SH-SY5Y (cell line): Measurements from ENCODE around the gene CRYGD.
"Not testable (repeated sequence)": the region's sequence is repeated elsewhere in the genome, so short reads cannot be mapped to it uniquely, and the experiment has no call there.

Experiments used
- GATA2 ChIP-seq: IDR thresholded peaks from 2 replicates; pipeline ENCODE4 v1.6.1; 2011; ENCODE audit warnings: mild to moderate bottlenecking, low read depth, low read length
- GATA3 ChIP-seq: IDR thresholded peaks from 2 replicates; pipeline ENCODE4 v1.6.1; 2011; ENCODE audit warnings: low read depth, mild to moderate bottlenecking, low read length, moderate library complexity

The CRYGD gene

DNA sequence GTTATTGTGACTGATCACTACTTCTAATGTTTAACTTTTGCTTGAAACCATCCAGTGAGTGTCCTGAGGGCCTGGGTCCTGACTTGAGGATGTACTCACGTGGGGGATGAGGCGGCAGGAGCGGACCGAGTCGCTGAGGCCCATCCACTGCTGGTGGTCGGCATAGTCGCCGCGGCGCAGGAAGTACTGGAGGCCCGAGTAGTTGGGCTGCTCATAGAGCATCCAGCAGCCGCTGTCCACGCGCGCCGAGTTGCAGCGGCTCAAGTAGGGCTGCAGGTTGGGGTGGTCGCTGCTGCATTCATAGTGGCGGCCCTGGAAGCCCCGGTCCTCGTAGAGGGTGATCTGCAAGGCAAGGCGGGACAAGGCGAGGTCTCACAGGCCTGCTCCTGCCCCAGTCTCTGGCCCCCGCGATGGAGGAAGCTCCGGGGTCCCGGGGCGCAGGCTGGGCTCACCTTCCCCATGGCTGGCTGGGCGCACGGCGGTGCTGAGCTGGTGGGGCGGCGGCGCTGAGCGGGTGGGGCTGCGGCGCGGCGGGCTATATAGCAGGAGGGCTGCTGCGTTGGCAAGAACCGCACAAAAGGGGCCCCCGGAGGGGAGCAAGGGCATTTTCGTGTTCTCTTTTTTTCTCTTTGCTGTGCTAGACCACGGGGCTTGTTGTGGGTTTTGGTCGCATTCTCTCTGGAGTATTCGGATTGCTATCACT lies at the start of gene CRYGD:
Gene CRYGD, minus strand, starts transcription at position 512 of the 703 bp plus-strand sequence. Its CDS starts 51 bp downstream, at position 461.
- TF ChIP-seq GATA2, GATA3: not testable (repeated sequence)

DNA sequence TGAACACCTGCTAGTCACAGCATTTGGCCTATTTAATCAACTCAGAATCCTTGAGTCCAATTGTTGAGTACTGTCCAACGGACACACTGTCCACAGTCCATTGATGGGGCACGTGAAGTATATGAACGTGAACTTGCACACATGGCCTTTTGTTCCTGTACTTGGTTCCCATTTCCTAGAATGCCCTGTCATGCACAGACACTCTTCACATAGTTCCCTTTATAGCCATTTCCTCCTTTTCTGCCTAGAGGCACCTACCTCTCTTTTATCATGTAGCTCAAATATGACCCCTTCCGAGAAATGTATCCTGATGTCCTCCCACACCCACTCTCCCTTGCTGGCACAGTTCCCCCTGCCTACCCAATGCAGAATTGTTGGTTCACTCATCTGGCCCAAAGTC lies 47.8 kb upstream of the CRYGD start:
- TF ChIP-seq GATA2, result no peak
- no peak for TF ChIP-seq GATA3

DNA sequence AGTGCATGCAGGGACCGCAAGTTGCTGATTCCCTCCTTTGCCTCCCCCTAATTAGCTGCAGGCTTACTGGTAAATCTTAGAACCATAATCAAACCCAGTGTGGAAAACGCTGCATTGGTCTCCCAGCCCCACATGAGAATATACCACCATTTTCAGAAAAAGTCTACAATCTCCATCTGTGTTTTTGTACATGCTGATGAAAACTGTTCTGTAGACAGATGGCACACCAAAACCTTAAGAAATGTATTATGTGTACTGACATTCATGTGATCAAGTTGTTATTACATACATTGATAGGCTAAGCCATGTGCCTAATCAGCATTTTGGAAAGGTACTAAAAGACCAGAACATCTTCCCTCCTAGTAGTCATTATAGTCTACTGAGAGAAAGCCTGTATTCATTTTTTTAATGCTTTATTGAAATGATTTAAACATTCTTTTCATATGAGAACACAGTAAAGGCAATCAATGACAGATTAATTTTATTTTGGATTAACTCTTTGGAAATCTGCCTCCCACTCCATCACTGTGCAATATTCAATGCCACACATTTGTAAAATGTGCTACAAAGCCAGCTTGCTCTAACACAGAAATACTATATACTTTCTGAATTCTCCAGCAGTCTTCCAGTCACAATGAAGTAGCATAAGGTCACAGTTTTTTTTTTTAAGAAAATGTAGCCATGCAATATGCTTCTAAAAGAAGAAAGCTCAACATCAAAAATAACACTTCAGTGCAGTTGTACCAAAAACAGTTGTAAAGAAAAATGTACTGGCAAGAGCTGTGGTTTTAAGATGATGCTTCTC lies 40.8 kb upstream of the CRYGD start:
- no peak for TF ChIP-seq GATA3
- no peak for TF ChIP-seq GATA2

DNA sequence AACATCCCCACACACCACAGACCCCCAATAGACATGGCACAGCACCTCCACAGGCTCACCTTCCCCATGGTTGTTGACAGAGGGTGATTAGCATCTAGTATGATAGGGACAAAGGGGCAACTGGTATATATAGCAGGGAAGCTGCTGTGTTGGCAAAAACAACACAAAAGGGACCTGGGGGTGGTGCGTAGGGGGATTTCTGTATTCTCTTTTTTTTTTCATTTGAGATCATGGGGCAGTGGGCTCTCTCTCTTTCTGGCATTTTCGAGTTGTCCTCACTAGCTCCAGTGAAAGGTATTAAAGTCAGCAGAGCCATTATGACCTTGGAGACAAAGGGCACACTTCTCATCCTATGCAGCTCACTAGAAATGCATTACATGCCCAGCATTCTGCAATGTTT lies 39.2 kb upstream of the CRYGD start, which contains the start of gene CRYGA:
Gene CRYGA, minus strand, starts transcription at position 101 of the 400 bp plus-strand sequence. Its CDS starts 33 bp downstream, at position 68.
- no peak for TF ChIP-seq GATA2
- no peak for TF ChIP-seq GATA3

DNA sequence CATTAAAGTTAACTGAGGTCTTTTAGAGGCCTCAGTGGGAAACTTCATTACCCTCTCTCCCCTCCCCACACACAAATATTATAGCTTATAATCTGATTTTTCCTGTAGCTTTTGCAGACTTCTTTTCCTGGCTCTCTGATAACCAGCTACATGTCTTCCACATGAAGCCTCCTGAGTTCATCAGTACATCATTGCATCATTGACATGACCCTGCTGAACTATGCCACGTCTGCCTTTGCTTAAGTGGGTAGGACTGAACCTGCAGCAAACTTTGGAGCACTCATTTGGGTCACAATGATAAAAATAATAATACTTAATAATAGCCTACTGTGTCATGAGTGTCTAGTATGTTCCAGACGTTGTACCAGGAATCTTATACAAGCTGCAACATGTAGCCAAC lies 32.1 kb upstream of the CRYGD start:
- TF ChIP-seq GATA3, result no peak
- TF ChIP-seq GATA2, result no peak

DNA sequence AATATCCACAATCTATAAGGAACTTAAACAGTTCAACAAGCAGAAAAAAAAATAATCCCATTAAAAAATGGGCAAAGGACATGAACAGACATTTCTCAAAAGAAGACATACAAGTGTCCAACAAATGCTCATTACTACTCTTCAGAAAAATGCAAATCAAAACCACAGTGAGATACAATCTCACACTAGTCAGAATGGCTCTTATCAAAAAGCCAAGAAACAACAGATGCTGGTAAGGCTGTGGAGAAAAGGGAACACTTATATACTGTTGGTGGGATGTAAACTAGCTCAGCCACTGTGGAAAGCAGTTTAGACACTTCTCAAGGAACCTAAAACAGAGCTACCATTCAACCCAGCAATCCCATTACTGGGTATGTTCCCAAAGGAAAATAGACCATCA lies 28.8 kb upstream of the CRYGD start:
- TF ChIP-seq GATA3 (no peak), GATA2 (no peak)

DNA sequence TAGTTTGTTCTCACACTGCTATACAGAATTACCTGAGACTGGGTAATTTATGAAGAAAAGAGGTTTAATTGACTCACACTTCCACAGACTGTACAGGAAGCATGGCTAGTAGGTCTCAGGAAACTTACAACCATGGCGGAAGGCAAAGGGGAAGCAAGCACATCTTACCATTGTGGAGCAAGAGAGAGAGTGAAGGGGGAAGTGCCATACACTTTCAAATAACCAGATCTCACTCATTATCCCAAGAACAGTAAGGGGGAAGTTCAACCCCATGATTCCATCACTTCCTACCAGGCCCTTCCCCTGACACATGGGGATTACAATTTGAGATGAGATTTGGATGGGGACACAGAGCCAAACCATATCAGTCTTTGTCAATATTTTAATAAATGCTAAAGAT lies 26.6 kb upstream of the CRYGD start:
- TF ChIP-seq GATA2 (no peak), GATA3 (no peak)

DNA sequence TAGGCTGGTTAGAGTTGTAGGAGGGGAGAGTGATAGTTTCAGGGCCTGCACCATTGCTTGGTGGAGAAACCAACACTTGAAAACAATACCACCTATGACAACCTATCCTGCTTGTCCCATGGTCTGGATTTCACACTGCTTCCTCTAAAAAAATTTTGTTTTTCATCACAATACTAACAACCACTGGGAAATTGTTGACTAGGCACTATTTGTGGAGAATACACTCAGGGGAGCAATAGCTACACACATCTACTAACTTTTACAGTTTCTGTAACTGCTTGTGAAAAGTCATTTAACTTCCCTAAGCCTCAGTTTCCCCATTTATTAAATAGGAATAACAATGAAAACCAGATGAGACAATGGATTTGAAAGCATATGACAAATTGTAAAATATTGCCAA lies 25.8 kb upstream of the CRYGD start:
- TF ChIP-seq GATA2 (no peak), GATA3 (no peak)

DNA sequence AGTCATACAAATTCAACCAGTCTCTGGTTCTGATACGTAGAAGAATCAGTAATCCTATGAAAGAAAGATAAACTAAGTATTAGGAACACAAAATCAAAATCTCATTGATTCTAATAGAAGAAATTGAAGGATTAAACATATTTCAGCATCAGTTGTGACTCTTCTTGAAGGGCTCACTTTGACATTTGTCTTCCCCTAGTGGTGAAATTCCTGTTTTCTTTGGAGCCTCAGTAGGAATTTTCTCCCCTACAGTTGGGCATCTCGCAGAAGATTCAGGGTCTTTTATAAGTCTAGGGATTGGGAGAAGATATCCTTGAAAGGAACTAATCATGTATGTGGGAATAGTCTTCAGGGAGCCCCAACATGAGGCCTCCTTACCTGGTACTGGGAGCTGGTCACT lies 24.5 kb upstream of the CRYGD start:
- TF ChIP-seq GATA3, result no peak
- no peak for TF ChIP-seq GATA2

DNA sequence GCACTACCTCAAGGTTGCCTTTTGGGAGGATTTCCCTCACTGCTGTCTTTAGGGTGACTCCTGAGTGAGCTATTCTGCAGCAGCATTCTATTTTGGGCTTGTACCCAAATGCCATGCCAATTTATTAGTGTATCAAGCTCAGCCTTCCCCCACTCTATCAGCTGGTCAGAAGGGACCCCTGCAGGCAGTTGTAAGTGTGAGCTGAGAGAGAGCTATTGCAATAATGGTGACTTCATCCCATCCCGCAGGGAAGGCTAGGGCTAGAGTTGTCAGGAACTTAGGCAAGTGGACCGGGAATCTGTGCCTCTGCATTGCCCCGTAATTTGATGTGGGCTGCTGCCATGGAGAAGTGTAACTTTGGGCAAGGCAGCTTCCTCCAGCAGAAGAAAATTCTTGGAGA lies 23.4 kb upstream of the CRYGD start:
- no peak for TF ChIP-seq GATA2
- no peak for TF ChIP-seq GATA3

DNA sequence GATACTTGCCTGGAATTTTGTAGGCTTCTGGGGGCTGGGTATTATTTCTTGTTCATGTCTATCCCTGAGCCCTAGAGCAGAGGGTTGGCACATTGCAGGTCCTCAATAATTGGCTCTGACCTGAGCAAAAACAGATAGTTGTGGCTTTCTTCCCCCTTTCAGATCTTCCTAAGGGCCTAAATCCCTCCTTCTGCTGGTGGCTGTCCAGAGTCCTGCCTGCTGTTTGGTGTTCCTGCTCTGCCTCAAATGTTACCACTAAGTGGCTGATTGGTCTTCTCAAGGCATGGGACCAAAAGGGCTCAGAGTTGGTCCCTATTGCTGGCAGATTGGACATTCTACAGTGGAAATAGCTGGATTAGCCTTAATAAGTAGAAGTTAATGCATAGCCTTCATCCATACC lies 22.7 kb upstream of the CRYGD start:
- TF ChIP-seq GATA3 (no peak), GATA2 (no peak)

DNA sequence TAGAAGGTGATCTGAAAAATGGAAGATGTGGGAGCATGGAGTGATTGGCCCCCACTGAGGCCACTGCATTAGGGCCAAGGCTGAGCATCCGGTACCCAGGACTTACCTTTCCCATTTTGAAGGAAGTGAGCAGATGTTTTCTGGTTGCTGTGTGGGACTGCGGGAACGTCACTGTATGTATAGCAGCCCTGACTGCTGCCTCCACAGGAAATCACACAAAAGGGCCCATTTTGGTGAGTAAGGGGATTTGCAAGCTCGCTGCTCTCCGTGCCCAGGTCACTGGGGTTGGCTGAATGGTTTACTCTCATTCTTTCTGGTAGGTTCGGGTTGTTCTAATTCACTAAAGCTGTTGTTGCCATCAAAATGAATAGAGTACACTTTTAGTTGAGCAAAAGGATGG lies 21.7 kb upstream of the CRYGD start, which contains the start of gene CRYGB:
Gene CRYGB, minus strand, starts transcription at position 153 of the 400 bp plus-strand sequence. Its CDS starts 38 bp downstream, at position 115.
- TF ChIP-seq GATA2 (no peak), GATA3 (no peak)

DNA sequence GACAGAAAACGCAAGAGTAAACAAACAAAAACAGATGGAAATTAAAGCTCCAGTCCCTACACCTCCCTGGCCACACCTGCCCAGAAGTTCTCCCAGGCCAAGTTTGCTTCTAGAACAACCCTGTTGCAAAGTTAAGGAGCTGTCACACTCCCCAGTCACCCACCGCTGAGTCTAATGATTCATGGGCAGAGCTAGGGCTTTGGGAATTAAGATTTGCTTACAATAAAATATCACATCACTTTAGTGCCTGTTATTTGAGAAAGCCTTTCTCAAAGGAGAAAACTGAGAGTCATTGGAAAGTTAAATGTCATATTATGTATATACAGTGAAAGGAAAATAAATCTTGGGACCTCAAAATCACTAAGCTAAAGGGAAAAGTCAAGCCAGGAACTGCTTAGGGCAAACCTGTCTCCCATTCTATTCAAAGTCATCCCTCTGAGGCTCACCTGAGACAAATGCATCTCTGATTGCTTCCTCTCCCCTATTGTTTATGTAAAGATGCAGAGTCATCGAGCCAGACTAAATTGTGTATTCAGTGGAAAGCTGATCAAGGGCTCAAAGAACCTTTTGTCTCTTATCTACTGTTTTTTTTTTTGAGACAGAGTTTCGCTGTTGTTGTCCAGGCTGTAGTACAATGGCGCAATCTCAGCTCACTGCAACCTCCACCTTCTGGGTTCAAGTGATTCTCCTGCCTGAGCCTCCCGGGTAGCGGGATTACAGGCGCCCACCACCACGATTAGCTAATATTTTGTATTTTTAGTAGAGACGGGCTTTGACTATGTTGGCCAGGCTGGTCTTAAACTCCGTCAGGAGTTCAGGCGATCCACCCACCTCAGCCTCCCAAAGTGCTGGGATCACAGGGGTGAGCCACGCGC lies 18.8 kb upstream of the CRYGD start:
- no peak for TF ChIP-seq GATA3
- no peak for TF ChIP-seq GATA2
